ENCODE data around the gene DGKD.

The DGKD gene

DNA sequence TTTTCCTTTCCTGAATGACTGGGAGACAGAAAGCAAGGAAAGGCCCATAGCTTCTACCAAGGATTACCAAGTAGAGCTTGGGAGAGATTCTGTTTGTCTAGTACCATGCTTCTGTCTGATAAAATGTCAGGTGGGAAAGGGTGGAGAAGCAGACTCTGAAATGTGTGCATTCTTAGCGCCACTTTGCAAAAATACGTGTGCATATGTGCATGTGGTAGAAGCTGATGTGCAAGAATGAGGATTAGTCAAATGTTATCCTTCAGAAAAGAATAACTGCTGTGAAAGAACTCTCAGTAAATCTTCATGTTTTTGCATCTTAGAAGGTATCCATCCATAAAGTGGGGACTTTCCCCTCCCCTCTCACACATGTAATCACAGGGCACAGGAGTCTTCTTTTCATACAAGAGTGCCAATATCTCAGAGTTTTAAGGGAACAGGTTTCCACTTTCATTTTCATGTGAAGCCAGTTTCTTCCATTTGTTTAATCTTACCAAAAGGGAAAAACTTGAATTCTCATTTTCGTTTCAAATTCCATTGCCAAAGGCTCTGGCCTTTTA is 15.4 kb upstream of the DGKD start:
- no peak for DNase-seq (ENCODE audit: low read depth, low spot score)

- no peak for DNase-seq (ENCODE audit: low read depth, low spot score)
Measured at GRCh38 chr2:233339427-233339826, 14.9 kb upstream of the DGKD start.

GRCh38 chr2:233341296-233341695 is 13.0 kb upstream of the DGKD start:
- no peak for DNase-seq (ENCODE audit: low read depth, low spot score)

DNA sequence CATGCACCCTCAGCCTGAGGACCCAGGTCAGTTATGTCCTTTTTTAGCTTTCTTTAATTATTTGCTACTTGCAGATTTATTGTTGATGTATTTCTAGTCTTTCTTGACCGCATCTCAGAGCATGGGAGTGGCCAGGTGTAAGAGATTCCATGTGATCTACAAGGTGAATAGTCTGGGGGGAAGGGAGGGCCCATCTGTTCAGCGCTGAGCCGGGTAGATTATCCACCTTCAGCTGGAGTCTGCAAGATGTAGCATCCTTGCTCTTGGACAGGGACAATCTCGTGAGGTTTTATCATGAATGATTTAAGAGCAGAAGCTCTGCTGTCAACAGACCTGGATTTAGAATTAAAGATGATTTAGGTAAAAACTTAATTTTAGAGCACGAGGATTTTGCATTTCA is 12.0 kb upstream of the DGKD start:
- DNase-seq (ENCODE audit: low read depth, low spot score), result no peak

- DNase-seq (ENCODE audit: low read depth, low spot score), result no peak
Measured at GRCh38 chr2:233343171-233343705, 11.1 kb upstream of the DGKD start.

- no peak for DNase-seq (ENCODE audit: low read depth, low spot score)
Measured at GRCh38 chr2:233346376-233346775, 7.9 kb upstream of the DGKD start.

DNA sequence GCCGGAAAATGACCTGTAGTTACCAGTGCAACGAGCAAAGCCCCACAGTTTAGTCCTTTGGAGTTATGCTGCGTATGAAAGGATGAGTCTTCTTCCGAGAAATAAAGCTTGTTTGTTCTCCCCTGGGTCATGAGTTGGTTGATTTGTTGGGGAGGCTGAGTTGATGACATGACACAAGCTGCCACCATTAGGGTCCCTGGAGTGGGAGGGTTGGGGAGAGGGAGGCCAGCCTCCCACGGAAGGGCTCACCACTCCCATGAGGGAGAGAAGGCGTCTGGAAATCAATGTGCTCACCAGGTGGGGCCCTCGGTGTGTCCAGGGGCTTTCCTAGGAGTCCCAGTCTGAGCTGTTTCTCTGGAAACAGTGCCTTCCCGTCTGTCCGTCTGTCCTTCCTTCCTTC is 7.4 kb upstream of the DGKD start:
- DNase-seq (ENCODE audit: low read depth, low spot score), result no peak

- no peak for DNase-seq (ENCODE audit: low read depth, low spot score)
Measured at GRCh38 chr2:233349005-233349998, 5.0 kb upstream of the DGKD start.

DNA sequence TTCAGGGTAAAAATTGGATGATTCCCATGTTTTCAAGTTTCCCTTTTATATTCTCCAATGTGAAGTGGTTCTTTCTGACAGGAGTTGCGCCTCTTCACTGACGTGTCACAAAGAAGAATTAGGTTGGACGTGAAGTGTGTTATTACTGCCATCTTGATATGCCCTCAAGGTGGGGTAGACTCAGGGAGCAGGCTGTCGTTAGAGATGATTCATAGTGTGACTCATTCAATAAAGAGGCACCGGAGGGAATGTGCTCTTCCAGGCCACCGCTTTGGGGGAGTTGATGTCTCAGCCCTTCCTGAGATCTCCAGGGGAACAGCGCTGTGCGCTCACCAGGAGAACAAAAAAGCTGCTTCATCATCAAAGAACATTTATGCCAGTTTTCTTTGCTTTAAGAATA is 3.6 kb upstream of the DGKD start:
- DNase-seq (ENCODE audit: low read depth, low spot score), result no peak

GRCh38 chr2:233351423-233351822 is 2.9 kb upstream of the DGKD start:
- DNase-seq (ENCODE audit: low read depth, low spot score), result no peak

GRCh38 chr2:233352141-233352842 is 2.0 kb upstream of the DGKD start:
- DNase-seq (ENCODE audit: low read depth, low spot score), result no peak

DNA sequence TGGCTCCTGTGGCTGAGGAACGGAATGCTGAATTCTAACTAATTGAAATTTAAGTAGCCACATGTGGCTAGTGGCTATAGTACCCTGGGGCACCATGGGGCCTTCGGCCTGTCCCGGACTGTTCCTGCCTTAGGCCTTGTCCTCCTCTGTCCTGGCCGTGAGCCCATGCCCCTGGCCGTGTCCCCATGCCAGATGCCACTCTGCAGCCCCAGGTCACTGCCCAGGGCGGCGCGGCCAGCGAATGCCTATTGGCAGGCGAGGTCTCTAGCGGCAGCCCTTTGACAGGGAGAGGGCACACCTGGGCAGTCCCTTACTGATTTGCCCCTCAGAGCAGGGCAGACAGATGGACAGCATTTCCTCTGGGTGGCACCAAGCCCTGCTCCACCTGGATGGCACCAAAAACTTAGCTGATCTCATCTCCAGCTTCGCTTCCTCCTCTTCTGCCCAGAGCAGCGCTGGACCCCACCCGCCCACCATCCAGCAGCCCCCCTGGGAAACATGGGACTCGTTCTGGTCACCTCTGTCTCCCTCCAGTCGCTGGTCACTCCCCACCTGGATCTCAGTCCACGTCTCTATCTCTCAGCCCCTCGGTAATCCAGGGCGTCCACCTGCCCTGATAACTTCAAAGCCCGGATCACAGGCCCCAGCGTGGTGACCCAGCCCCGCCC is 1.1 kb upstream of the DGKD start:
- no peak for DNase-seq (ENCODE audit: low read depth, low spot score)

DNA sequence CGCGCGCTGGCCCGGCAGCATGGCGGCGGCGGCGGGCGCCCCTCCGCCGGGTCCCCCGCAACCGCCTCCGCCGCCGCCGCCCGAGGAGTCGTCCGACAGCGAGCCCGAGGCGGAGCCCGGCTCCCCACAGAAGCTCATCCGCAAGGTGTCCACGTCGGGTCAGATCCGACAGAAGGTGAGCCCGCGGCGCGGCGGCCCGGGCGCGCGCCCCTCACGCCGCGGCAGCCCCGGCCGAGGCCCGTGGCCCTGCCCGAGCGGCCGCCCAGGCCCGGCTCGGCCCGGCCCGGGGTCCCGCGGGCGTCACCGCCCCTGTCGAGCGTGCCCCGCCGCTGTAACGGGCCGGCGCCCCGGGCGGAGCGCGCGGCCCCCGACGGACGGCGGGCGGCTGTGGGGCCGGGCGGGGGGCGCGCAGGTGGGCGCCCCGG is 218 bp downstream of the DGKD start:
- DNase-seq (ENCODE audit: low read depth, low spot score), result no peak

DNA sequence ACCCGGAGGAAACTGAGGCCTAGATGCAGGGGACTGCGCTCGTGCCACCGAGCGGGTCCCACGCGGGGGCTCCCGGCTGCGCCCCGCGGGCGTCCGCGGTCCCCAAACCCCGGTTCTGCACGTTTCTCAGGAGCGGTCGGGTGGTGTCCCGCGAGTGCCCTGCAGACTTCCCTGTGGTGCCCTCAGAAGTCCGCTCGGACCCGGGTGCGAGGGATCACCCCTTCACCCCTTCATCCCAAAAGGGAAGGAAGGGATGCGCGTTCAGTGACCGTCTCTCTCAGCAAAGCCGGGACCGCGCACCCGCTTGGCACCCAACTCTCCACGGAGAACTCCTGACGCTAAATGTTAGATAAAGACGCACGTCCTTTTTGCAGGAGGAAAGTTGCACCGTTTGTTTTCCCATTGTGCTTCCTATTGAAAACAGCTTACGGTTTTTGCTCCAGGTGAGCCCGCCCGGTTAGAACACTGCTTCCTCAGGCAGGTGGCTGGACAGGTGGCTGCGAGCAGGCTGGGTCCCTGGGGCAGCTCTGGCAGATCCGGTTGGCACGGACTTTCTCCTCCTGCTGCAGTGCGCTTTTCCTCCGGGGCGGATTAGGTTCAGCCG is 779 bp downstream of the DGKD start:
- no peak for DNase-seq (ENCODE audit: low read depth, low spot score)

DNA sequence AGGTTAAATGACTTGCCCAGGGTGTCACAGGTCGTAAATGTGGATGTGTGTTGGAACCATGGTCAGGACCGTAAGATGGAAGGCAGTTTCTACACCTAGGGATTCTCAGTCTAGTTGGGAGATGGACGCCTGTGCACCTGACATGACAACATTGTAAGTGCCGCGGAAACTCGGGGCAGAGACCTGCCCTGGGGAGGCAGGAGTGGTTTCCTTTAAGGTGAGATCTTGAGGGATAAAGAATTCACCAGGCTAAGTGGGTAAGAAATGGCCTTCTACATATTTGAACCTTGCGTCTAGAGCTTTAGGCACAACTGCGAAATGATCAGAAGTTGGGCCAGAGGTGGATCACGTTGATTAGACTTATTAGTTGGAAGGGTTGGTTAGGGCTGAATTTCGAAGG is 1.6 kb downstream of the DGKD start:
- DNase-seq (ENCODE audit: low read depth, low spot score), result no peak

- DNase-seq (ENCODE audit: low read depth, low spot score), result no peak
Measured at GRCh38 chr2:233356546-233357308, 2.4 kb downstream of the DGKD start.

GRCh38 chr2:233358335-233358734 is 4.0 kb downstream of the DGKD start:
- no peak for DNase-seq (ENCODE audit: low read depth, low spot score)

- DNase-seq (ENCODE audit: low read depth, low spot score), result no peak
Measured at GRCh38 chr2:233358947-233359346, 4.7 kb downstream of the DGKD start.

- DNase-seq (ENCODE audit: low read depth, low spot score), result no peak
Measured at GRCh38 chr2:233359823-233360222, 5.5 kb downstream of the DGKD start.

DNA sequence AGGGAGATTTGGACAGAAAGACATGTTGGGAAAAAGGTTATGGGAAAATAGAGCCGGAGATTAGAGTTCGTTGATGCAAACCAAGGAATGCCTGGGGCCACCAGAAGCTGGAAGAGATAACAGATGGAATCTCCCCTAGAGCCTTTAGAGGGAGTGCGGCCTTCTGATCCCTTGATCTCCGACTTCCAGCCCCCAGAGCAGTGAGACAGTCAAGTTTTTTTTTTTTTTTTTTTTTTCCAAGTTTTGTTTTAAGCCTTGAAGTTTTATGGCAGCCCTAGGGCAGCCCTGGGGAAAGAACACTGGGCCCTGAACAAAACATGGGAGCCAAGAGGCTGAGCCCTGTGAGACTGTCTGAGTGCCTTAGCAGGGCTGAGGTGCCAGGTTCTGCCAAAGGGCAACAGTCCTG is 6.5 kb downstream of the DGKD start:
- no peak for DNase-seq (ENCODE audit: low read depth, low spot score)

GRCh38 chr2:233361297-233361696 is 7.0 kb downstream of the DGKD start:
- no peak for DNase-seq (ENCODE audit: low read depth, low spot score)
